Kidney capillary endothelial cell (primary cell): ENCODE measurements around the gene PTGDR.

Experiments
- DNase-seq: peaks from one replicate; pipeline ENCODE4 v3.0.0-alpha.2; 2018; ENCODE audit warnings: low spot score

PTGDR gene

DNA sequence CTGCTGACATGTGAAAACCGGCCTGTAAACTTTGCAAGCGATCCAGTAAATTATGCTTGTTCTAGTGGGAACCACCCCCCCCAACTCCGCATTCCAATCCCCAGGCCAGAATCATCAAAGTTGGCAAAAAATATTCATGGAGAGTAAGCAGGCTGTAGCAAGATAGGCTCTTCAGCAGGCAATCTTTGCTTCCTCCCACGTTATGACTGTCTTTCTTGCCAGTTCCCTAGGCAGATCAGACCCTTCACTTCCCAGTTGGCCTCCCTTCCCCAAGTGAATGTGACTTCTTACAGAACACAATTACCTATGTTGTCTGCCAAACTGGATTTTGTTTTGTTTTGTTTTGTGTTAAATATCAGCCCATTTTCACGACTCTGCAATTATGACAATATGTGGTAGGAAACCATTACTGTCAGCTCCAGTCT is 45.4 kb downstream of the PTGDR start:
- DNase-seq: no peak

DNA sequence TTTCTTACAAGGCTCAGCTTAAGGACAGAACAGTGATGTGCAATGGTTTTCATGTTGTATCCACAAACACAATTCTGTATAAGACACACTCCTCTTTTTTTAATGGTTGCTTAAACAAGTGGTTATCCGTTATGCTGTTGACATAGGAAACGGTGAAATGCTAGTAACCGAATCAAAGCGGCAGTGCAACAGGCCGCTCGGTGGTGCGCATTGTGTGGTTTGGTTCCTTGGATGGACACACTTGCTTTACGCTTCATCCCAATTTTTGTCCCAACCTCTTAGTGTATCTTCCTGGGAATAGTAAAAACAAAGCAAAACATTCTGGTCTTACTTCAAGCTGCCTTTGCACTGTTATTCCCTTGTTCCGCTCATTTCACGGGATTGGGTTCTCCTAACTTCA is 46.0 kb downstream of the PTGDR start:
- DNase-seq: no peak

DNA sequence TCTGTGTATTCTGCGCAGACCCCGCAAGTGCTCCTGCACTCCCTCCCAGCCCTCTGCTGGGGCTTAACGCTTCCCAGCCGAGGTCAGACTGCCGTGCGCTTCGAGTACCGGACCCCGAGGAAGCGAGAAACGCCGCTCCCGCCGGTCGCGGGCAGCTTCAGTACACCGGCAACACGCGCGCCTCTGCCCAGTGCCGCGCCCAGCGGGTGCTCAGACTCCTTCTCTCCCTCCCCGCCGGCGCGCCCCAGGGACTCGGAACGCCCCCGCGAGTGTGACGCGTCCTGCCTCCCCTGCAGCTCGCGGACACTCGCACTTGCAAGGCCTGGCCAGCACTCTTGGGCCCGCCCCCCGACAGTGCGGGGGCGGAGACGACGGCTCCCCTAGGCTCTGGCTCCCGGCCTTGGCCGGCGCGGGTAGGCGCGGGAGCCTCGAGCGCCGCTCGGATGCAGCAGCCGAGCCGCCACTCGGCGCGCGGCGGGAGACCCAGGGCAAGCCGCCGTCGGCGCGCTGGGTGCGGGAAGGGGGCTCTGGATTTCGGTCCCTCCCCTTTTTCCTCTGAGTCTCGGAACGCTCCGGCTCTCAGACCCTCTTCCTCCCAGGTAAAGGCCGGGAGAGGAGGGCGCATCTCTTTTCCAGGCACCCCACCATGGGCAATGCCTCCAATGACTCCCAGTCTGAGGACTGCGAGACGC is 46.6 kb downstream of the PTGDR start, which contains the start of gene PTGER2:
Gene PTGER2 (plus strand): TSS at position 410 of the 692 bp plus-strand sequence. CDS start 237 bp downstream, at position 647.
- DNase-seq: peak; percentile 38

DNA sequence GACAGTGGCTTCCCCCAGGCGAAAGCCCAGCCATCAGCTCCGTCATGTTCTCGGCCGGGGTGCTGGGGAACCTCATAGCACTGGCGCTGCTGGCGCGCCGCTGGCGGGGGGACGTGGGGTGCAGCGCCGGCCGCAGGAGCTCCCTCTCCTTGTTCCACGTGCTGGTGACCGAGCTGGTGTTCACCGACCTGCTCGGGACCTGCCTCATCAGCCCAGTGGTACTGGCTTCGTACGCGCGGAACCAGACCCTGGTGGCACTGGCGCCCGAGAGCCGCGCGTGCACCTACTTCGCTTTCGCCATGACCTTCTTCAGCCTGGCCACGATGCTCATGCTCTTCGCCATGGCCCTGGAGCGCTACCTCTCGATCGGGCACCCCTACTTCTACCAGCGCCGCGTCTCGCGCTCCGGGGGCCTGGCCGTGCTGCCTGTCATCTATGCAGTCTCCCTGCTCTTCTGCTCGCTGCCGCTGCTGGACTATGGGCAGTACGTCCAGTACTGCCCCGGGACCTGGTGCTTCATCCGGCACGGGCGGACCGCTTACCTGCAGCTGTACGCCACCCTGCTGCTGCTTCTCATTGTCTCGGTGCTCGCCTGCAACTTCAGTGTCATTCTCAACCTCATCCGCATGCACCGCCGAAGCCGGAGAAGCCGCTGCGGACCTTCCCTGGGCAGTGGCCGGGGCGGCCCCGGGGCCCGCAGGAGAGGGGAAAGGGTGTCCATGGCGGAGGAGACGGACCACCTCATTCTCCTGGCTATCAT is 47.3 kb downstream of the PTGDR start:
- DNase-seq: no peak

DNA sequence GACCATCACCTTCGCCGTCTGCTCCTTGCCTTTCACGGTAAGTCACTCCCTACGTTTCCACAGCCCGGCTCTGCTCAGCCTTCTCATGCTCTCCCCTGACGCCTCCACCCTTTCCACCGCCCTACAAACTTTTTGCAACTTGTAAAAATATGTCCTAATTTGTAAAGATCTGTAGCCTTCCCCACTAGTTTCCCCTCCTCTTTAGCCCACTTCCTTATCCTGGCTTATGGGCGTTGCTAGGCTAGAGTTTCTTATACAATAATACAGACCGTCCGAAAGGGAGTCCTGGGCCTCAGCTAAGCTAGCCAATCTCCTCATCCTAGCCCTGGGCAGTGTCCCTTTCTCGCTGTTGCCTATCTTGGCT is 47.8 kb downstream of the PTGDR start:
- no peak for DNase-seq

DNA sequence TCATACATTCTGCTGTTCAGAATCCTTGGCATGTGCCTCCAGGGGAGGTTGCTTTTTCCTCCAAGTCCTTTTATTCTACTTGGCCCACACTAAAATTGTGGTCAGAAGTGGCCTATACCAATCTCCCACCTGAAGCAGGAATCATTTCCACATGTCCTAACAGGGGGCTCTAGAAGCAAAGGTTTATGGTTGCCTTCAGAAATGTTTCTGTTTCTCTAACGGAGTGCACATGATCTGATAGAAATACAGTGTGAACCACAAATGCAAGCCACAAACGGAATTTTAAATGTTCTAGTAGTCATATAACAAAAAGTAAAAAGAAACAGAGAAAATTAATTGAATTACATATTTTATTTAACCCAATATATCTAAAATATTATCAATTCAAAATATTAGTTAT is 50.6 kb downstream of the PTGDR start:
- no peak for DNase-seq

DNA sequence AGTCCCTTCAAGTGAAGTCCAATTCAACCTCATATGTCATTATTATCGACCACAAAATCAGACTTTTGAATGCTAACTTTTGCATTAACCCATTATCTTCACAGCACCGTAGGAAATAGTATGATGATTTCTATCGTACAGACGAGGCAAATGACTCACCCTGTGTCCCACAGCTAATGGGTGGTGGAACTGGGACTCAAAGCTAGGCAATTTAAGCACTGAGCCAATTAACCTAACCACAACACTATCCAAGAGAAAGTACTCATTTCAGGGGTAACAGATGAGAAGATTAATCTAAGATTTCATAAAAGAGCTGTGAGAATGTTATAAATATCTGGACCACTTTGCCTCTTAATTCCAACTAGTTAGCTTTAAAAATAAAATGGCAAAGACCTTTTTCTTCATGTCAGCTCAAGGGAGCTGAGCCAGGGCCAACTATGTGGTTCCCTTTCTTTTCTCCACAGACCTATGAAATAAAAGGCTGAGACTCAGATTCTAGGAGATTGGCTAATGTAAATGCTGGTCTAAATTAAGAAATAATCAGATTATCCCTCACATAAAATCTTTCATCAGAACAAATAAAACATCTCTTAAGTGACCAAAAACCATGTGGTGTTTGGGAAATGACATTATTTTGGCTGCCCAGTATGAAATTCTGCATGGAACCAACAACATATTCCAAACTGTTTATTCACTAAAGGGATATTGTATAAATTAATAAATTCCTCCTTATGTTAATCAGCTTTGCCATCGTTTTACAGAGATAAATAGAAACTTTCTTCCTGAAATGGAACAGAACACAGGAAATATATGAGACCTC is 51.5 kb downstream of the PTGDR start:
- DNase-seq: no peak

DNA sequence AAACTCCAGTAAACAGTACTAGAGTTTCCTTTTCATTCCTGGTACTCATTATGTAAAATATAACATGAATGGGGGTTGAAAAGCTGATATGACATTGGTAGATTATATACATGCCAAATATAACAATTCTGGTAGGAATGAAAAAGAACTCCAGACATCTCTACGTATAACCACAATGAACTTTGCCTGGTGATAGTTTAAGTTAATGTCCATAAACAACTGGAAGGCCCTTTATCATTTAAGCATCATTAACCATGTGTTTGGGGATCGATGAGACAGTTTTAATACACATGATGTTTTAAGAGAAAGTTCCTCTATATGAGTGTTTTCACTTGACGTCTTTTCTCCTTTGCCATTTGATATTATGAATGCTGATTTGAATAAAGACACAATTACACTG is 52.4 kb downstream of the PTGDR start:
- no peak for DNase-seq

DNA sequence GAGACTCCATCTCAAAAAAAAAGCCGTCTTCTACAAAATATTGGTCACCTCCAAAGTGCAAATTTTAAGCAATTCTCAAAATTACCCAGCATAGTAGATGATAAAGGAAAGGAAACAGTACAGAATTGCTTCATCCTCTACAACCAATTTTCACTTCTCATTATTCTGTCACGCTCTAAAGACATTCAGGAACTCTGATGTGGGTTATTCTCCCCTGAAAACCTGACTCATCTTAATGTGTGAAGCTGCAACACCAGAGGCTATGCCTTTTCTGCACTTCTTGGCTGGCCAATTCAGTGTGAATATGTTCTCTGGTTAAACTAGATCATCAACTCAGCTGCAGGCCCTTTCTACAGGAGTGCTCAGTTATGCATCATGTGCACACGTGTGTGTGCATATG is 57.6 kb downstream of the PTGDR start:
- no peak for DNase-seq

DNA sequence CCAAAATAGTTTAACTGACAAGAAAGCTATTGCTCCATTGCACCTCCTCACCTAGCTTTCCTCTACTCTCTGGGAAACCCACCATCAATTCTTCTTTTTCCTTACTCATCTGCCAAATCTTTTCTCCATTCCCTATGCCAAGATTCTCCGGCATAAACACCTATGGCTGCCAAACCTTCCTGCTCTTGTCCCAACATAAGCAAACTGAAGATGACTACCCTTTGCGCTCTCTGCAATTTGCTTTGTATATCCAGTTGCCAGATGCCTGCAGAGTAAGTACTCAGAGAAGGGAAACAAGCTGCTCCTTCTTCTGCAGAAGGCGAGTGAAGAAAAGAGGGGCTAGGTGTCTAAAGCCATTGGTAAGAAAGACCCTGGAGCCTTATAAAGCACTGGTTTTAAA is 58.1 kb downstream of the PTGDR start:
- no peak for DNase-seq
